IPS DF 6.9 (cell line): ENCODE measurements around the gene PHKG1.
"Not testable (repeated sequence)": the region's sequence is repeated elsewhere in the genome, so short reads cannot be mapped to it uniquely, and the experiment has no call there.

Experiments used
- DNase-seq: peaks from one replicate; pipeline ENCODE4 v3.0.0-alpha.2; 2013; ENCODE audit warnings: low read depth, low spot score
- H3K27ac ChIP-seq: one replicate; pipeline ENCODE4 v1.5.1; 2013; ENCODE audit warnings: low read length, control low read depth
- H3K27me3 ChIP-seq: 2 replicates; pipeline ENCODE4 v1.6.1; 2013; ENCODE audit warnings: mild to moderate bottlenecking, low read length; ENCODE audit not compliant: control insufficient read depth, insufficient read depth
- H3K36me3 ChIP-seq: 2 replicates; pipeline ENCODE4 v1.6.1; 2013; ENCODE audit warnings: low read length; ENCODE audit not compliant: control insufficient read depth, insufficient read depth
- H3K4me1 ChIP-seq: 2 replicates; pipeline ENCODE4 v1.6.1; 2013; ENCODE audit warnings: low read length; ENCODE audit not compliant: control insufficient read depth, insufficient read depth
- H3K4me3 ChIP-seq: 2 replicates; pipeline ENCODE4 v1.5.1; 2013; ENCODE audit warnings: mild to moderate bottlenecking, low read length
- H3K9me3 ChIP-seq: 2 replicates; pipeline ENCODE4 v1.6.1; 2013; ENCODE audit warnings: low read length, inconsistent platforms; ENCODE audit not compliant: control insufficient read depth, insufficient read depth
- WGBS: extraction: QIAGEN DNeasy Blood & Tissue Kit; methylation state at CpG from one replicate; pipeline ENCODE4 v1.1.7; 2013; ENCODE audit warnings: mixed read lengths, missing lambda C conversion rate; ENCODE audit not compliant: insufficient read length, insufficient coverage; 5-methylcytosine and 5-hydroxymethylcytosine counted together

The PHKG1 gene

GRCh38 chr7:56092789-56093531, at the start of gene PHKG1:
PHKG1 (minus strand) TSS chr7:56092952; CDS start chr7:56088941, 4,011 bp downstream.
- Histone ChIP-seq H3K9me3 (0 out of 2 replicates have a peak, but pooled peaks cover 2% of the 10 kb centered on the region), H3K27me3 (no peaks in the 10 kb centered on the region), H3K27ac (no peak within 1 kb of the TSS), H3K4me1 (no peaks in the 10 kb centered on the region), H3K36me3 (no peaks in the 10 kb centered on the region), H3K4me3 (no peak within 1 kb of the TSS)
- DNase-seq = no peak
- no CpG with 5 or more reads among the region's 19 CpGs for WGBS

- H3K4me1 ChIP-seq, H3K27me3 ChIP-seq, DNase-seq, H3K4me3 ChIP-seq, H3K36me3 ChIP-seq, H3K27ac ChIP-seq, H3K9me3 ChIP-seq: not testable (repeated sequence)
- WGBS = no CpG with 5 or more reads among the region's 2 CpGs
Measured at GRCh38 chr7:56131062-56131461, 38.3 kb upstream of the PHKG1 start.

GRCh38 chr7:56127241-56127975, 34.7 kb upstream of the PHKG1 start:
- H3K27me3 ChIP-seq = no peaks in the 10 kb centered on the region
- no peak overlapping the region for H3K4me3 ChIP-seq
- H3K36me3 ChIP-seq = no peaks in the 10 kb centered on the region
- H3K9me3 ChIP-seq = peaks cover 13% of the 10 kb centered on the region
- no peak for DNase-seq
- no CpG with 5 or more reads among the region's 7 CpGs for WGBS
- H3K4me1 ChIP-seq = no peaks in the 10 kb centered on the region
- no peak overlapping the region for H3K27ac ChIP-seq

- Histone ChIP-seq H3K9me3 (peaks cover 15% of the 10 kb centered on the region), H3K36me3 (no peaks in the 10 kb centered on the region), H3K27me3 (no peaks in the 10 kb centered on the region), H3K4me3 (no peak overlapping the region), H3K27ac (no peak overlapping the region), H3K4me1 (no peaks in the 10 kb centered on the region)
- WGBS = no CpG with 5 or more reads among the region's 8 CpGs
- no peak for DNase-seq
Measured at GRCh38 chr7:56125831-56126230, 33.1 kb upstream of the PHKG1 start.

GRCh38 chr7:56124981-56125380, 32.2 kb upstream of the PHKG1 start:
- Histone ChIP-seq H3K4me1 (no peaks in the 10 kb centered on the region), H3K36me3 (no peaks in the 10 kb centered on the region), H3K27ac (no peak overlapping the region), H3K4me3 (no peak overlapping the region), H3K27me3 (no peaks in the 10 kb centered on the region), H3K9me3 (peaks cover 15% of the 10 kb centered on the region)
- no peak for DNase-seq
- WGBS = no CpG with 5 or more reads among the region's 6 CpGs

GRCh38 chr7:56121440-56121839, 28.7 kb upstream of the PHKG1 start:
- Histone ChIP-seq H3K27me3 (no peaks in the 10 kb centered on the region), H3K4me3 (no peak overlapping the region), H3K27ac (no peak overlapping the region), H3K36me3 (no peaks in the 10 kb centered on the region), H3K9me3 (peaks cover 16% of the 10 kb centered on the region), H3K4me1 (no peaks in the 10 kb centered on the region)
- no peak for DNase-seq
- WGBS = no CpG with 5 or more reads among the region's 6 CpGs

- DNase-seq = no peak
- Histone ChIP-seq H3K4me3 (no peak within 1 kb of the TSS), H3K4me1 (no peaks in the 10 kb centered on the region), H3K9me3 (peaks cover 6% of the 10 kb centered on the region), H3K36me3 (no peaks in the 10 kb centered on the region; the same call in 1 of the 2 replicates), H3K27ac (no peak within 1 kb of the TSS), H3K27me3 (no peaks in the 10 kb centered on the region)
- no CpG with 5 or more reads among the region's 65 CpGs for WGBS
Measured at GRCh38 chr7:56115852-56116538, 23.2 kb upstream of the PHKG1 start, which contains the start of gene NUPR2. NUPR2 (minus strand) TSS chr7:56116417; CDS start chr7:56116314, 103 bp downstream.

- WGBS = no CpG with 5 or more reads among the region's 3 CpGs
- H3K36me3 ChIP-seq, H3K4me1 ChIP-seq: not testable (repeated sequence)
Measured at GRCh38 chr7:56112244-56112643, 19.5 kb upstream of the PHKG1 start.

GRCh38 chr7:56110611-56111010, 17.9 kb upstream of the PHKG1 start:
- Histone ChIP-seq H3K4me3 (no peak overlapping the region), H3K27ac (no peak overlapping the region), H3K36me3 (no peaks in the 10 kb centered on the region), H3K4me1 (no peaks in the 10 kb centered on the region), H3K9me3 (peaks cover 2% of the 10 kb centered on the region), H3K27me3 (no peaks in the 10 kb centered on the region)
- DNase-seq = no peak
- whole genome bisulfite sequencing = no CpG with 5 or more reads among the region's 1 CpG

More at GRCh38 chr7:56112244-56112643, 19.5 kb upstream of the PHKG1 start:
- H3K27me3 ChIP-seq, H3K4me3 ChIP-seq, H3K27ac ChIP-seq, DNase-seq, H3K9me3 ChIP-seq: not testable (repeated sequence)

GRCh38 chr7:56107954-56108258, 15.2 kb upstream of the PHKG1 start:
- no peak overlapping the region for H3K4me3 ChIP-seq
- DNase-seq = no peak
- no peaks in the 10 kb centered on the region for H3K4me1 ChIP-seq
- no peak overlapping the region for H3K27ac ChIP-seq
- H3K9me3 ChIP-seq = no peaks in the 10 kb centered on the region; the same call in 1 of the 2 replicates
- no peaks in the 10 kb centered on the region for H3K27me3 ChIP-seq
- WGBS = no CpG with 5 or more reads among the region's 1 CpG
- H3K36me3 ChIP-seq = no peaks in the 10 kb centered on the region
